LoVo (cell line): ENCODE data around the gene OR2AJ1.
A peak's percentile ranks its signal among the peaks of the same experiment; 100 is the strongest.

Experiments
- DNase-seq: peaks from one replicate; pipeline ENCODE4 v3.0.0-alpha.2; 2016; ENCODE audit warnings: low spot score

Gene OR2AJ1, protein sequence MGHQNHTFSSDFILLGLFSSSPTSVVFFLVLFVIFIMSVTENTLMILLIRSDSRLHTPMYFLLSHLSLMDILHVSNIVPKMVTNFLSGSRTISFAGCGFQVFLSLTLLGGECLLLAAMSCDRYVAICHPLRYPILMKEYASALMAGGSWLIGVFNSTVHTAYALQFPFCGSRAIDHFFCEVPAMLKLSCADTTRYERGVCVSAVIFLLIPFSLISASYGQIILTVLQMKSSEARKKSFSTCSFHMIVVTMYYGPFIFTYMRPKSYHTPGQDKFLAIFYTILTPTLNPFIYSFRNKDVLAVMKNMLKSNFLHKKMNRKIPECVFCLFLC

DNA sequence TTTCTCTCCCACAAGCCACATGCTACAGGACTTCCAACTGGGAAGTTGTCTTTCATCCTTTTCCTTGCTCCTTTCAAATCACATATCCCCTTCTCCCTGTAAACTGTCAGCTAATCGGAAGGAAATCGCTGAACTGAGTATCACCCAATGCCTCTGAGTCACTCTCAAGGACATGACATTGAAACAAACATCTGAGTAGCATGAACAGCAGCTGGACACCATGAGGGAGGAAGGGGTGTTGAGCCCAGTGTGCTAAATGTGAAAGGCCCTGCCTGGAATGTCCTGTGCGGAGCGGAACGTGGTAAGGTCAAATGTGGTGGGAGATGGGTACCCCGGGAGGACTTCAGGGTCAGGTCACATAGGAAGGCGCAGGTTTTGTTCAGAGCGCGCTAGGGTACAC lies at the start of gene OR2AJ1:
TSS of gene OR2AJ1 (plus strand) at position 22 of the 400 bp plus-strand sequence. CDS start 8,880 bp downstream, outside the sequence.
- no peak for DNase-seq

GRCh38 chr1:247883346-247883745 lies 41.3 kb upstream of the OR2AJ1 start:
- DNase-seq = no peak

- DNase-seq = no peak
Measured at GRCh38 chr1:247884797-247885413, 39.8 kb upstream of the OR2AJ1 start.

DNA sequence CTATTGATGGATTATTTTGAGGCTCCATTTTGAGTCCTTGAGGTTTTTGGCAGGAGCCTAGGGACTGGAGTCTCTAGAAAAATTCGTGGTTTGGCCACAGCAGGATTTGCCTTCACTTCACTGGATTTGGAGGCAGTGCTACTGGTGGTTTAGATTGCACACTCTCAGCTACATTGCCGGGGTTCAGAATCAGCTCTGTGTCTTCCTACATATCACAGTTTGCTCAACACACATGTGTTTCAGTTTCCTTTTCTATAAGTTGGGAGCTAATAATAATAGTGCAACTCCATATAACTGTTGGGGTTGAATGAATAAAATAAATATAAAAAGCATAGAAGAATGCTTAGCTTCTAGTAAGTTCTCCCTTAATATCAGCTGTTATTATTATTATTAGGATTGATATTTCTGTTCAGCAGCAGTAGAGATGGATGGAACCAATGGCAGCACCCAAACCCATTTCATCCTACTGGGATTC lies 29.5 kb upstream of the OR2AJ1 start, which contains the start of gene OR2W3:
TSS of gene OR2W3 (plus strand) at position 425 of the 475 bp plus-strand sequence. CDS start at position 425, 0 bp downstream.
- no peak for DNase-seq

- no peak for DNase-seq
Measured at GRCh38 chr1:247895976-247896375, 28.7 kb upstream of the OR2AJ1 start.

DNA sequence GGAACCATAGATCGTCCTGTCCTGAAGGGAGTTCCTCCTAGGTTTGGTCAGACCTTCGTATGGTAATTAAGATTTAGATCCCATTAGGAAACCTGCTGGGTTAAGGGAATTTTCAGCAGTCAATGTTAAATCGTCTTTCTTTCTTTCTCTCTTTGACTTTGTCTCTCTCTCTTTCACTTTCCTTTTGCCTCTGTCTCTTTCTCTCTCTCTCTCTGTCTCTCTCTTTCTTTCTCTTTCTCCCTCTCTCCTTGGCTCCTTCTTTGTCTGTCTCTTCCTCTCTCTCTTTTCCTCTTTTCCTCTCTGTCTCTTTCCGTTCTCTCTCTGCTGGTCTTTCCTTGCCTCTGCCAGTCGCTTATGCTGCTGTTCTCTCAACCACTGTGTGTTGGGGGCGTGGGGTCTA lies 20.6 kb upstream of the OR2AJ1 start:
- no peak for DNase-seq

DNA sequence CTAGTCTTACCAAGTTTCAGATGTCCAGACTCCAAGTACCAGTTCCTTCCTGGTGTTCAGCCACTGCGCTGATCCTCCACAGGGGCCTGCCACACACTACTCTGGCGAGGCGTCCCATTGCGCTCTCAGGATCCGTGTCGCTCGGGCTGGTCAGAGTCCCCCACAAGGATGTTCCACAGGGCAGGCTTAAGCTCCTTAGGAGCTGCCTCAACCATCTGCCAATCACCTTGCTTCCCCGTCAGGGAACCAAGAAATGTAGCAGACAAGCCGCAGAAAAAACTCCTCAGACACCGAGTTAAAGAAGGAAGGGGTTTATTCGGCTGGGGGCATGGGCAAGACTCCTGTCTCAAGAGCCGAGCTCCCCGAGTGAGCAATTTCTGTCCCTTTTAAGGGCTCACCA lies 19.5 kb upstream of the OR2AJ1 start:
- DNase-seq = no peak

DNA sequence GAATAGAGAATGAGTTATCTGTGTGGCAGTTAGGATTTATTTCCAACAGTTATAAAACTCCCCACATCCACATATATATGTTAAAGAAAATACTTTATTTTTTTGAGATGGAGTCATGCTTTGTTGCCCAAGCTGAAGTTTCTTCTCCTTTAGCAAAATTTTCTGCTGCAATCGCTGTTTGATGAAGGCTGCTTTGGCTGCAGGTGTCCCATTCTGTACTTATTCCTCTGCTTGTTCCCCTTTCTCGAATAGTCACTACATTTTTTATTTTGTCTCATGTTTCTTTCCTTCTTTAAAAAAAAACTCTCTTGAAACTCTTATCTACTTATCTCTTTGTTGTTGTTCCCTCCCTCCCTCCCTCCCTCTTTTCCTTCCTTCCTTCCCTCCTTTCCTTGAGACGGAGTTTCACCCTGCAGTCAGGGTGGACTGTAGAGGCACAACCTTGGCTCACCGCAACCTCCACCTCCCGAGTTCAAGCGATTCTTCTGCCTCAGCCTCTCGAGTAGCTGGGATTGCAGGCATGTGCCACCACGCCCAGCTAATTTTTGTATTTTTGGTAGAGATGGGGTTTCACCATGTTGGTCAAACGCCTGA lies 18.7 kb upstream of the OR2AJ1 start:
- DNase-seq = no peak

DNA sequence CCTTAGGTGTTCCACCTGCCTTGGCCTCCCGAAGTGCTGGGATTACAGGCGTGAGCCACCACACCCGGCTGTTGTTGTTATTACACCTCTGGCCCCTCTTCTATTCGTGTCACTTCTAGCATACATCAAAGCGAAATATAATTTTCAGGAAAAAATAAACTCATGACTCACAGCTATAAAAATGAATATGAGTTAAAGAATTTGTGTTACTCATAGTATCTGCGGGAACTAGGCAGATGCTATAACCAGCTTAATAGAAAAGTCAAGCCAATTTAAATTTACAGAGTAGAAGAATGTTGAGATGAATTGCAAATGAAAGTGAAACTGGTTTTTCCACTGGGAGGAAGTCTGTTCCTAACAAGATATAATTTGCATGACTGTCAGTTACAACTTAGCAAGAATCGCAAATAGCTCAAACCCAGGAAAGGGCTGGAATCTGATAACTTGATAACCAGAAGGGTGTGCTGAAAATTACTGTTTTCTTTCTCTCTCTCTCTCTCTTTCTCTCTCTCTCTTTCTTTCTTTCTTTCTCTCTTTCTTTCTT lies 18.1 kb upstream of the OR2AJ1 start:
- DNase-seq = peak; percentile 87

GRCh38 chr1:247908766-247909165 lies 15.9 kb upstream of the OR2AJ1 start:
- DNase-seq = no peak

DNA sequence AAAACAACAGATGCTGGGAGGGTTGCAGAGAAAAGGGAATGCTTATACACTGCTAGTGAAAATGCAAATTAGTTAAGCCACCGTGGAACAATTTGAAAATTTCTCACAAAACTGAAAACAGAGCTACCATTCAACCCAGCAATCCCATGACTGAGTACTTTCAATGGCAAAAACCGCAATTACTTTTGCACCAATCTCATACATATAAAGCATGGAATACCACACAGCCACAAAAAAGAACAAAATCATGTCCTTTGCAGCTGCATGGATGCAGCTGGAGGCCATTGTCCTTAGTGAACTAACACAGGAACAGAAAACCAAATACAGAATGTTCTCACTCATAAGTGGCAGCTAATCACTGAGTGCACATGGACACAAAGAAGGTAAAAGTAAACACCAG lies 10.9 kb upstream of the OR2AJ1 start:
- DNase-seq = no peak

DNA sequence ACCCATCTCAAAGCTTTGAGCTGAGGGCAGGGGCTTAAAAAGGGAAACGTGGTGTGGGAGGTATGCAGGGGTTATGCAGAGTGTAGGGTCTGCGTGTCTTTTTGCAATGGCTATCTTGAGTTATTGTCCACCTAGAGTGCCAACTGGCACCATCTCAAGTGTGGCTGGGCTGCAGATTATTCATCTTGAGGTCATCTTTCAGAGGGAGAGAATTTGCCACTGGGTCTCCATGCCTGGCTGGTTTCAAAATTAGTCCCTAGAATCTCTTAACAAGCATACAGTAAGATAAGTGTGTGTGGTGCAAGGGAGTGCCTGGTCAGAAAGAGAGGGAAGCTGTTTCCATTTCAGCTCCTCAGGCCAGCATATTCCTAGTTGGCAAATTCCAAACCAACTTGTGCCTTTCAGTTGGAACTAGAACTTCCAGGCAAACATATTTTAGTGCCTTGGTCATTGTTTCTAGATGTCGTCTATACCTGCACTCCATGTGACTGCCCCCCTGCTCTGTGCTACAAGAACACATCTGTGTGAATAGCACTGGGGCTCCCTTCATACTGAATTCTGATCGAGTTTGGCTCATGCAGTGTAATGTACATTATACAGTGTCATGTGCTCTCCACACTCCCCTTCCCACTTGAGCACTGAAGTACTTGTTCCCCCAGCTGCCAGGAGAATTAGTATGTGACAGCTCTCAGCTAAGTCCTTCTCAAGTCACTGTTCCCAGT lies 9.6 kb upstream of the OR2AJ1 start:
- DNase-seq = no peak

GRCh38 chr1:247919952-247920351 lies 4.7 kb upstream of the OR2AJ1 start, which contains the start of gene OR2T8:
TSS of gene OR2T8 (plus strand) at chr1:247920252. CDS start at chr1:247921018, 766 bp downstream.
- no peak for DNase-seq

GRCh38 chr1:247923941-247924340 lies 748 bp upstream of the OR2AJ1 start:
- DNase-seq = no peak

GRCh38 chr1:247933989-247934388 lies 9.3 kb downstream of the OR2AJ1 start:
- no peak for DNase-seq

GRCh38 chr1:247935781-247936180 lies 11.1 kb downstream of the OR2AJ1 start:
- DNase-seq = no peak

DNA sequence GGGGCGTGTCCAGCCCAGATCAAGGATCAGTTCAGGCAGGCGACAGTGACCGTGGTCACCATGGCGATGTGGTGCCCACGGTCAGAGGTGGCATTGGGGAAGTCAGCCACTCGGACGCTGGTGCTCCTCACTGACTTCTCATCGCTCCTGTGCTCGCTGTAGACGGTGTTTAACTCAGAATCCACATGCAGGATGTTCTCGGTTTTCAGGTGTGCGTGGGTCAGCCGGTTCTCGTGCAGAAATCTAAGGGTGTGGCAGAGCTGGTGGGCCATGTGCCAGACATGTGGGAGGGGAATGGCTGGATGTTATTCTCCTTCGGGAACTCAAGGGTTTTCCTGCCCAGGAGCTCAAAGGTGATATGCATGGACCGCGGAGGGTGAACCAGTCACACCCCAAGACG lies 11.7 kb downstream of the OR2AJ1 start:
- no peak for DNase-seq

- peak; percentile 68 for DNase-seq
Measured at GRCh38 chr1:247936965-247937734, 12.5 kb downstream of the OR2AJ1 start.

- no peak for DNase-seq
Measured at GRCh38 chr1:247942624-247943023, 17.9 kb downstream of the OR2AJ1 start.

DNA sequence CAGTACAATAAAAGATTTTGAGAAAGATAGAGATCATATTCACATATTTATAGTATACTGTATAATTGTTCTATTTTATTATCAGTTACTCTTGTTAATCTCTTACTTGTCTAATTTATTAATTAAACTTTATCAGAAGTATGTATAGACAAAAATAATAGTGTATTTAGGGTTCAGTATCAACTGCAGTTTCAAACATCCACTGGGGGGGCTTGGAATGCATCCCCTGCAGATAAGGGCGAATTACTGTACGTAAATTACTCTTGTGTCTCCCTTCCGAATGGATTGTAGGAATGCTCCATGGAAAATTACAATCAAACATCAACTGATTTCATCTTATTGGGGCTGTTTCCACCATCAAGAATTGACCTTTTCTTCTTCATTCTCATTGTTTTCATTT lies 23.9 kb downstream of the OR2AJ1 start, which contains the start of gene OR2L8:
TSS of gene OR2L8 (plus strand) at position 301 of the 400 bp plus-strand sequence. CDS start at position 301, 0 bp downstream.
- DNase-seq = no peak

DNA sequence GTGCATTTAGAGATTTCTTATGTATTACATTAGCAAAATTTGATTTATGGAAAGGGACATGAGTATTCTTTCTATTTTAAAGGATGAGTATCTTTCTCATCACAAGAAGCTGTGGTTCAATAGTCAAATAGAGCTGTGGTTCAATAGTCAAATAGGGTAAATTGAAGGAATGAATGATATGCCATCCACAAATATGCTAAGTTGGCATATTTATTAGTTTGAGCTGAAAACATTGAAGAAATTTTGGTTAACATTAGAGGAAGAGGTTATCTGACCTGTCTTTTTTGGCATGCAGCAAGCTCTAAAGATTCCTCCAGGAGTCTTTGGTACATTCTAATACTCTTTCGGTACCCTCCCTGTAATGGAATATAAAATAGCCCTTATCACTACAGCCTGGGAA lies 28.7 kb downstream of the OR2AJ1 start:
- no peak for DNase-seq
